Ishikawa (cell line): ENCODE results near the gene TENM3.

Experiments used
- CEBPB ChIP-seq: IDR thresholded peaks from 2 replicates; pipeline ENCODE4 v1.6.1; 2012
- CREB1 ChIP-seq: IDR thresholded peaks from 2 replicates; pipeline ENCODE4 v1.6.1; 2012; ENCODE audit warnings: low read depth
- EGR1 ChIP-seq: IDR thresholded peaks from 2 replicates; pipeline ENCODE4 v1.6.1; 2012
- EP300 ChIP-seq: IDR thresholded peaks from 2 replicates; pipeline ENCODE4 v1.6.1; 2012; ENCODE audit warnings: borderline replicate concordance
- FOXM1 ChIP-seq: IDR thresholded peaks from 2 replicates; pipeline ENCODE4 v1.6.1; 2012; ENCODE audit warnings: low read depth, borderline replicate concordance
- MAX ChIP-seq: IDR thresholded peaks from 2 replicates; pipeline ENCODE4 v1.6.1; 2012
- NFIC ChIP-seq: IDR thresholded peaks from 2 replicates; pipeline ENCODE4 v1.6.1; 2012
- RAD21 ChIP-seq: IDR thresholded peaks from 2 replicates; pipeline ENCODE4 v1.6.1; 2012; ENCODE audit warnings: low read depth
- REST ChIP-seq: IDR thresholded peaks from 2 replicates; pipeline ENCODE4 v1.6.1; 2012; ENCODE audit warnings: low read depth, mild to moderate bottlenecking
- TAF1 ChIP-seq: IDR thresholded peaks from 2 replicates; pipeline ENCODE4 v1.6.1; 2012; ENCODE audit warnings: low read depth, mild to moderate bottlenecking
- TCF12 ChIP-seq: IDR thresholded peaks from 2 replicates; pipeline ENCODE4 v1.6.1; 2012; ENCODE audit warnings: low read depth
- TEAD4 ChIP-seq: IDR thresholded peaks from 2 replicates; pipeline ENCODE4 v1.6.1; 2012
- USF1 ChIP-seq: IDR thresholded peaks from 2 replicates; pipeline ENCODE4 v1.6.1; 2012
- YY1 ChIP-seq: IDR thresholded peaks from 2 replicates; pipeline ENCODE4 v1.6.1; 2012; ENCODE audit warnings: low read depth
- ZBTB7A ChIP-seq: IDR thresholded peaks from 2 replicates; pipeline ENCODE4 v1.6.1; 2012; ENCODE audit warnings: low read depth

Gene TENM3

GRCh38 chr4:182288534-182288933, 45.3 kb downstream of the TENM3 start:
- no peak for TF ChIP-seq TAF1
- no peak for TF ChIP-seq CEBPB

- TF ChIP-seq REST (peak; percentile 70), TEAD4 (no peak)
These were observed 46.6 kb downstream of the TENM3 start for GRCh38 chr4:182289809-182290208.

- TF ChIP-seq EGR1 (no peak), CEBPB (no peak), EP300 (no peak), TEAD4 (no peak), MAX (no peak), FOXM1 (no peak), TCF12 (no peak), USF1 (no peak), TAF1 (no peak), YY1 (no peak), RAD21 (no peak), CREB1 (no peak), REST (no peak), NFIC (no peak), ZBTB7A (no peak)
These were observed 48.0 kb downstream of the TENM3 start for GRCh38 chr4:182291175-182291574.

- no peak for TF ChIP-seq REST
- TF ChIP-seq MAX: no peak
- TF ChIP-seq FOXM1: no peak
- no peak for TF ChIP-seq CEBPB
- TF ChIP-seq NFIC: no peak
- TF ChIP-seq TAF1: no peak
These were observed 48.5 kb downstream of the TENM3 start for GRCh38 chr4:182291597-182292270.

GRCh38 chr4:182292612-182293011, 49.4 kb downstream of the TENM3 start:
- TF ChIP-seq TAF1 (no peak), NFIC (no peak), RAD21 (no peak), FOXM1 (no peak), USF1 (no peak), MAX (no peak), TEAD4 (no peak)
